ENCODE results near the gene IL4I1.
A peak's percentile ranks its signal among the peaks of the same experiment; 100 is the strongest.

The IL4I1 gene

GRCh38 chr19:49879243-49879963 lies 17.3 kb downstream of the IL4I1 start:
- Histone ChIP-seq H3K9ac (ENCODE audit: low read depth, low read length, poor library complexity, severe bottlenecking) (no peak overlapping the region), H3K79me2 (ENCODE audit: insufficient read depth, low read length) (peaks cover 32% of the 10 kb centered on the region), H3K36me3 (ENCODE audit: insufficient read depth, low read length) (peaks cover 14% of the 10 kb centered on the region; the same call in 1 of the 2 replicates), H3K4me1 (ENCODE audit: insufficient read depth, low read length, poor library complexity, severe bottlenecking) (peaks cover 24% of the 10 kb centered on the region), H3K4me2 (ENCODE audit: low read depth, low read length, poor library complexity, severe bottlenecking) (peak overlapping the region; percentile 99), H2AFZ (ENCODE audit: low read length) (no peak overlapping the region), H3K27me3 (ENCODE audit: insufficient read depth, low read length, poor library complexity, severe bottlenecking) (no peaks in the 10 kb centered on the region), H3F3A (ENCODE audit: low read depth) (no peaks in the 10 kb centered on the region), H4K20me1 (ENCODE audit: insufficient read depth, low read length, poor library complexity, severe bottlenecking) (peaks cover 11% of the 10 kb centered on the region), H3K9me2 (replicated peaks; ENCODE audit: low read depth, low read length) (no peaks in the 10 kb centered on the region), H3K9me3 (ENCODE audit: insufficient read depth, low read depth, low read length) (no peaks in the 10 kb centered on the region), H3K4me3 (ENCODE audit: low read length, poor library complexity, severe bottlenecking) (peak overlapping the region; percentile 95)
- no peak for TF ChIP-seq EZH2phosphoT487 (IDR thresholded peaks at IDR 0.05; ENCODE audit: borderline replicate concordance)
- TF ChIP-seq CTCF (conservative IDR thresholded peaks at IDR 0.05; ENCODE audit: low read length), result no peak

GRCh38 chr19:49878744-49879070 lies 18.0 kb downstream of the IL4I1 start:
- H3K9me3 ChIP-seq (ENCODE audit: insufficient read depth, low read depth, low read length), result no peaks in the 10 kb centered on the region
- H3K27me3 ChIP-seq (ENCODE audit: insufficient read depth, low read length, poor library complexity, severe bottlenecking), result no peaks in the 10 kb centered on the region
- TF ChIP-seq CTCF (conservative IDR thresholded peaks at IDR 0.05; ENCODE audit: low read length) (no peak), EZH2phosphoT487 (IDR thresholded peaks at IDR 0.05; ENCODE audit: borderline replicate concordance) (no peak)
- H3K9ac ChIP-seq (ENCODE audit: low read depth, low read length, poor library complexity, severe bottlenecking), result peak overlapping the region; percentile 91
- no peak overlapping the region for H2AFZ ChIP-seq (ENCODE audit: low read length)
- peaks cover 34% of the 10 kb centered on the region for H3K79me2 ChIP-seq (ENCODE audit: insufficient read depth, low read length)
- peak overlapping the region; percentile 99 for H3K4me2 ChIP-seq (ENCODE audit: low read depth, low read length, poor library complexity, severe bottlenecking)
- H3F3A ChIP-seq (ENCODE audit: low read depth), result no peaks in the 10 kb centered on the region
- peak overlapping the region; percentile 95 for H3K4me3 ChIP-seq (ENCODE audit: low read length, poor library complexity, severe bottlenecking)
- no peaks in the 10 kb centered on the region for H3K9me2 ChIP-seq (replicated peaks; ENCODE audit: low read depth, low read length)
- peaks cover 11% of the 10 kb centered on the region for H4K20me1 ChIP-seq (ENCODE audit: insufficient read depth, low read length, poor library complexity, severe bottlenecking)
- peaks cover 10% of the 10 kb centered on the region; the same call in 1 of the 2 replicates for H3K36me3 ChIP-seq (ENCODE audit: insufficient read depth, low read length)
- H3K4me1 ChIP-seq (ENCODE audit: insufficient read depth, low read length, poor library complexity, severe bottlenecking), result peaks cover 24% of the 10 kb centered on the region

GRCh38 chr19:49877879-49878743 lies 18.6 kb downstream of the IL4I1 start:
- no peak for TF ChIP-seq CTCF (conservative IDR thresholded peaks at IDR 0.05; ENCODE audit: low read length)
- no peak for TF ChIP-seq EZH2phosphoT487 (IDR thresholded peaks at IDR 0.05; ENCODE audit: borderline replicate concordance)
- Histone ChIP-seq H3K4me2 (ENCODE audit: low read depth, low read length, poor library complexity, severe bottlenecking) (peak overlapping the region; percentile 99), H3F3A (ENCODE audit: low read depth) (no peaks in the 10 kb centered on the region), H3K79me2 (ENCODE audit: insufficient read depth, low read length) (peaks cover 34% of the 10 kb centered on the region), H4K20me1 (ENCODE audit: insufficient read depth, low read length, poor library complexity, severe bottlenecking) (peaks cover 11% of the 10 kb centered on the region), H2AFZ (ENCODE audit: low read length) (peak overlapping the region; percentile 86), H3K36me3 (ENCODE audit: insufficient read depth, low read length) (peaks cover 9% of the 10 kb centered on the region; the same call in 1 of the 2 replicates), H3K27me3 (ENCODE audit: insufficient read depth, low read length, poor library complexity, severe bottlenecking) (no peaks in the 10 kb centered on the region), H3K4me1 (ENCODE audit: insufficient read depth, low read length, poor library complexity, severe bottlenecking) (peaks cover 24% of the 10 kb centered on the region), H3K9me3 (ENCODE audit: insufficient read depth, low read depth, low read length) (no peaks in the 10 kb centered on the region), H3K4me3 (ENCODE audit: low read length, poor library complexity, severe bottlenecking) (peak overlapping the region; percentile 95), H3K9me2 (replicated peaks; ENCODE audit: low read depth, low read length) (no peaks in the 10 kb centered on the region), H3K9ac (ENCODE audit: low read depth, low read length, poor library complexity, severe bottlenecking) (peak overlapping the region; percentile 91)
